T-helper 1 cell treated with Interleukin-12 subunit alpha and Interleukin-12 subunit beta and Interleukin-4 antibody, amounts not matched to agents 30 μg/mL and 1 μg/mL, for 36 hours (primary cell): Measurements from ENCODE around the gene RGS16.

Experiments used
- H3K27ac Mint-ChIP-seq: one replicate; pipeline ENCODE4 v1.8.0; 2021; ENCODE audit warnings: mild to moderate bottlenecking, mixed read lengths
- H3K27me3 Mint-ChIP-seq: one replicate; pipeline ENCODE4 v1.8.0; 2021; ENCODE audit warnings: low read depth, mixed read lengths
- H3K36me3 Mint-ChIP-seq: one replicate; pipeline ENCODE4 v1.8.0; 2021; ENCODE audit warnings: low read depth, mixed read lengths
- H3K4me1 Mint-ChIP-seq: one replicate; pipeline ENCODE4 v1.8.0; 2021; ENCODE audit warnings: low read depth, mixed read lengths
- H3K4me3 Mint-ChIP-seq: one replicate; pipeline ENCODE4 v1.8.0; 2021; ENCODE audit warnings: mild to moderate bottlenecking, moderate library complexity, mixed read lengths
- H3K9me3 Mint-ChIP-seq: one replicate; pipeline ENCODE4 v1.8.0; 2021; ENCODE audit warnings: mixed read lengths

RGS16 gene

DNA sequence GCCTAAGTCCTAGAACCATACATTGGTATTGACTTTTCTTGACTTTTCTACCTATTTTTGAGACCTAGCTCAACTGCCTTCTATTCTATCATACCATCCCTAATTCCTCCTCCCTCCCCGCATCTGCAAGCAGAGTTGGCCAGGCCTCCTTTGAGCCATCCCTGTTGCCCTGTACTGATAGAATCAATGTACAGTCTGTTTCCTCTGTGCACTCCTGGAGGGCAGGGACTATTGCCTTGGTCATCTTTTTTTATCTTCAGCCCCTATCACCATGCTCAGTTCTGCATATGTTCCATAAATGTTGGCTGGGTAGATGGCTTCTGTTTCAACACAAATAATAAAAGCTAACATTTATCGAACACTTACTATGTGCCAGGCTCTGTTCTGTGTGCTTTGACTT lies 4.0 kb upstream of the RGS16 start:
- Mint-ChIP-seq H3K4me1 (peaks cover 50% of the 10 kb centered on the region), H3K4me3 (no peak overlapping the region), H3K27me3 (peaks cover 50% of the 10 kb centered on the region), H3K27ac (no peak overlapping the region), H3K9me3 (no peaks in the 10 kb centered on the region), H3K36me3 (no peaks in the 10 kb centered on the region)

DNA sequence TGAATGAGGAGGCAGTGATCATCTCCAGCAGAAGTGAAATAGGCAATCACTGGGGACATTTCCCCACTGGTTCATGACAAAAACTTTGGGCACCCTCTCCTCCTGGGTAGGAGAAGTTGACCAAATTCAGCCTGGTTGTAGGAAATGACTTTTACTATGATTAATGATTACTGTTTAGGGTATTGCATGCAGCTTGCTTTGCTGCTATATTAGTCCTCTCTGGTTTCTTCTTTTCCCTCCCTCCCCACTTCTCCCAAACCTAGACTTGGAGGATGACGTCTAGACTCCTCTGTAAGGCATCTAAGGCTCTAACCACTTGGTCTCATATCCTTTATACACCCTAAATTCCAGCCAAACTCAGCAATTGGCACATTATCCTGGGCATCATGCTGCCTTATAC lies 3.4 kb upstream of the RGS16 start:
- H3K27ac Mint-ChIP-seq = no peak overlapping the region
- H3K4me3 Mint-ChIP-seq = no peak overlapping the region
- no peaks in the 10 kb centered on the region for H3K36me3 Mint-ChIP-seq
- peaks cover 45% of the 10 kb centered on the region for H3K4me1 Mint-ChIP-seq
- H3K27me3 Mint-ChIP-seq = peaks cover 43% of the 10 kb centered on the region
- H3K9me3 Mint-ChIP-seq = no peaks in the 10 kb centered on the region

DNA sequence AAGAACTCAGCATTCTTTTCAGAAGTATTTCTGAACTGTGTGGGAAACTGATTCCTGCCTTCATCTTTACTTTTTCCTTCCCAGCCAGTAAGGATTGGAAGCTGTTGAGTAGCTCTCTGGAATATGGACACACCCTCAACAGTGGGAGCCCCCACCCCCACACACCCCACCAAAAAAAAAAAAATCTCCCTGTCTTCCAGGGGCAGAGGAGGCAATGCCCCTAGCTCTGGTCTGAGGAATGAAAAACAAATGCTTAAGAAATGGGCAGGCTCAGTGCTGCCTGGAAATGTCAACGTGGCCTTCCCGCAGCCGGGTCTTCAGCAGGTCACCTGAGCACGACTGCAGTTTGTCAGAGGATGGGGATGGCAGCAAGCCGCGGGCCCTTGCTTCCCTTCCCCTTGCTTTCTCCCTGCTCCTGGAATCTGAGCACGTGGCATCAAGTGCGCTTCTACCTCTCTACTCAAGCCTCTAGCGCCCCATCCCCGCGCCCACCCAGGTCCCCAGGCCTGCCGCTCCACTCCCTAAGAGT lies 479 bp downstream of the RGS16 start:
- H3K36me3 Mint-ChIP-seq = peaks cover 10% of the 10 kb centered on the region
- H3K27ac Mint-ChIP-seq = peak overlapping the region; percentile 90
- no peak overlapping the region for H3K4me3 Mint-ChIP-seq
- H3K4me1 Mint-ChIP-seq = peaks cover 34% of the 10 kb centered on the region
- H3K27me3 Mint-ChIP-seq = peaks cover 17% of the 10 kb centered on the region
- H3K9me3 Mint-ChIP-seq = no peaks in the 10 kb centered on the region

DNA sequence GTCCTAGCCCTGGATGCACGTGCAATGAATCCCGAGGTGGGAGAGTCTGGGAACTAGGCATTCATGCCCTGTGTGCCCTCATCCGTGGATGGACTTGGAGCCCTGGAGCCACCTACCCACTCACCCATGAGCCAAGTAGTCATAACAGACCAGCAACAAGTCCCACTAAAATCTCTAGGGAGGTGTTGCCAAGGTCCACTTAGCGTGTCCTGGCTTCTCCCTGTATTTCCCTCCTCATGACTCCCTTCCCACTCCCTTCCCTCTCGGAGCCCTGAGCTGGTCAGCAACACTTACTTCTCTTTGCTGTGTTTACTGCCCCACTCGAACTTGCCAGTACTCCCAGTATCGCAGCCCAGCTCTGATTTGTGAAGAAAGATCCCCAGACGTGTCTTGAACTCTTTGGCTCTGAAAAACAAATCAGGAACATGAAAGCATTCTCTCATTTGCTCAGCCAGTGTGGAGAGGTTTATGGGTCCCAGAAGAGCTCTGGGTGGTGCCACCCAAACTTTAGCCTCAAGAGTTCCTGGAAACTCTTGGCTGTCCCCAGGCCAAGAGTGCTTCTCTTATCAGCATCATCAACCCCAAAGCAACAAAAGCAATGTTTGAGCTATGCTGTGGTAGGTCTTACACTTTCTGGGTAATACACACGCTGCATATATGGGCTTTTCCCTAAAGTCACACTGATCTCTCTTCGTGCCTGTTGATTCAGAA lies 1.1 kb downstream of the RGS16 start:
- no peaks in the 10 kb centered on the region for H3K9me3 Mint-ChIP-seq
- H3K27me3 Mint-ChIP-seq = peaks cover 14% of the 10 kb centered on the region
- no peak overlapping the region for H3K4me3 Mint-ChIP-seq
- peaks cover 14% of the 10 kb centered on the region for H3K36me3 Mint-ChIP-seq
- H3K27ac Mint-ChIP-seq = peak overlapping the region; percentile 90
- peaks cover 30% of the 10 kb centered on the region for H3K4me1 Mint-ChIP-seq

DNA sequence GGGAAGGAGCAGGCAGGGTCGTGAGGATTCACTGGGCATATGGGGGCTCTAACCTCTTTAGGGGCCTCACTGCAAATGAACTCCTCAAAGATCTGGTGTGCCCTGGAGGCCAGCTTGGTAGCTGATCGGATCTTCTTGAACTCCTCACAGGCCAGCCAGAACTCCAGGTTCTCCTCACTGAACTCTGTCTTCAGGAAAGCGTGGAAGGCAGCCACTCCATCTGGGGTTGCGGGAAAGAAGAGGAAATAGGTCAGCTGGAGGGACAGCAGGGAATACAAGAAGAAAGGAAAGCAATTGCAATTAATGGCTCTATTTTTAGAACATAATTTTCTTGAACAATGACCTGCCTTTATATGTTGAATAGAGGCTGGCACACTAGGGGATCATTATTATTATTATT lies 2.3 kb downstream of the RGS16 start:
- Mint-ChIP-seq H3K9me3 (no peaks in the 10 kb centered on the region), H3K27ac (no peak overlapping the region), H3K36me3 (peaks cover 15% of the 10 kb centered on the region), H3K4me1 (peaks cover 27% of the 10 kb centered on the region), H3K4me3 (no peak overlapping the region), H3K27me3 (peaks cover 9% of the 10 kb centered on the region)

DNA sequence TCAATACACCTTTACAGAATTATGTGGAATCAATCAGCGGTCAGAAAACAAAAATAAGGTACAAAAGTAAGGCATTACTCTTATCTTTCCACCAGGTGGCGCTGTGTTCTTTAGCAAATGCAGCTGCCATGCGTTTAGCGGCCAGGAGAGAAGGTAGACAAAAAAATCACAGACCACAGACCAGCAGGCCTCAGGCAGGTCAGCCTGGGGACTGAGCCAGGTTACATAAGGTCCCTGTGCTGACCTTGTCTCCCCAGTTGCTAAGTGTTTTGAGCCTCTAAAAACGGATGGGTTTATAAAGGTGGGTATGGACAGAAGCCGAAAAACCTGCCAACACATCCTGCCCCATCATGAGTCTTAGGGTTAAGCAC lies 2.8 kb downstream of the RGS16 start:
- H3K4me3 Mint-ChIP-seq = no peak overlapping the region
- H3K4me1 Mint-ChIP-seq = peaks cover 25% of the 10 kb centered on the region
- no peak overlapping the region for H3K27ac Mint-ChIP-seq
- peaks cover 4% of the 10 kb centered on the region for H3K27me3 Mint-ChIP-seq
- no peaks in the 10 kb centered on the region for H3K9me3 Mint-ChIP-seq
- H3K36me3 Mint-ChIP-seq = peaks cover 15% of the 10 kb centered on the region

DNA sequence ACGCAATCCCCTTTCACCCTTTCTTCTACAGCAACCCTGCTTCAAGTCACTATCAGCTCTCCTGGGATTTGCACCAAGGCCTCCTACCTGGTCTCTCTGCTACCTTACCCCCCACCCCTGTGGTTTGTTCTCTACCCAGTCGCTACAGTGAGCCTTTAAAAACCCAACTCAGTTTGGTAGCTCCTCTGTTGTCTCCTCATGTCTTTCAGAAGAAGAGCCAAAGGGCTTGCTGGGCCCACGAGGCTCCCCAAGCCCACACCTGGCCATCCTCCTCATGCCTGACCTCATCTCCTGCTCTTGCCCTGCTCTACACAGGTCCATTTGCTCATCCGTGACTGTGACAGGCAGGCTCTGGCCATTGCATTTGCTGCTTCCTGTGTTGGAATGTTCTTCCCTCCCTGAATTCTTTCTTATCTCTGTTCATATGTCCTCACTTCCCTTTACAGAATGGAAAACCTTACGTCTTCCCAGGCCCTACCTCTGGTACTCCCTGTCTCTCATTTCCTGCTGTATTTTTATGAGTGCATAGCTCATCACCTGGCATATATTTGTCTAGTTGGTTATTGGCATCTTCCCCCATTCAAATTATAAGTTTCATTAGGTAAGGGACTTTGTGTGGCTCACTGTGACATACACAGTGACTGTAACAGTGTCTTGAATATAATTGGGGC lies 3.3 kb downstream of the RGS16 start:
- Mint-ChIP-seq H3K9me3 (no peaks in the 10 kb centered on the region), H3K36me3 (peaks cover 15% of the 10 kb centered on the region), H3K4me1 (peaks cover 25% of the 10 kb centered on the region), H3K4me3 (no peak overlapping the region), H3K27me3 (peaks cover 4% of the 10 kb centered on the region), H3K27ac (no peak overlapping the region)

DNA sequence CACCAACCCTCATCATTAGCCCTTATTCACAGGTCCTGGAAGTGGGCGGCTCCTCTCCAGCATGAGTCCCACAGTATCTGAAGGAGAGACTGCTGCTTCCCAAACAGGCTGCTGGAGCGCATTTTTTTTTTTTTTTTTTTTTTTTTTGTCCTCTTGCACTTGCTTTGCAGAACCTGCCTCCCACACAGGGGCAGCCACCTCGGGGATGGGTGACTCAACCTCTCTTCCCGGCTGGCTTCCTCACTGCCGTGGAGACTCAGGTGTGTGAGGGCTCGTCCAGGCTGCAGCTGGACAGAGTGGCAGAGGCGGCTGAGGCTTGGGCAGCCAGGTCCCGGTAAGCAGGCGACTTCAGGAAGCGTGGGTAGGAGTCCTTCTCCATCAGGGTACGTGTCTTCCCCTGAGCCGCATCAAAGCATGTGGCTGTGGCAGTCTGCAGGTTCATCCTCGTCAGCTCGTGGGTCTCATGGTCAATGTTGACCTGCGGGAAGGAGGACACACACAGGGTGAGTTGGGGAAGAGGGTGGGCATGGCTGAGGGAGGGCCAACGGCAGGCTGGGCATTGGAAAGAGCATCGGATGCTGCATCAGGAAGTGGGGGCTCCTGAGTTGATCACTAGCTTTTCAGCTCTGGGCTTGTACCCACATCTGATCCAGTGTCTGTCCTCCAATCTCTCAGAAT lies 4.0 kb downstream of the RGS16 start:
- H3K4me3 Mint-ChIP-seq = no peak overlapping the region
- H3K27ac Mint-ChIP-seq = no peak overlapping the region
- no peaks in the 10 kb centered on the region for H3K9me3 Mint-ChIP-seq
- peaks cover 21% of the 10 kb centered on the region for H3K4me1 Mint-ChIP-seq
- H3K27me3 Mint-ChIP-seq = no peaks in the 10 kb centered on the region
- H3K36me3 Mint-ChIP-seq = peaks cover 15% of the 10 kb centered on the region

DNA sequence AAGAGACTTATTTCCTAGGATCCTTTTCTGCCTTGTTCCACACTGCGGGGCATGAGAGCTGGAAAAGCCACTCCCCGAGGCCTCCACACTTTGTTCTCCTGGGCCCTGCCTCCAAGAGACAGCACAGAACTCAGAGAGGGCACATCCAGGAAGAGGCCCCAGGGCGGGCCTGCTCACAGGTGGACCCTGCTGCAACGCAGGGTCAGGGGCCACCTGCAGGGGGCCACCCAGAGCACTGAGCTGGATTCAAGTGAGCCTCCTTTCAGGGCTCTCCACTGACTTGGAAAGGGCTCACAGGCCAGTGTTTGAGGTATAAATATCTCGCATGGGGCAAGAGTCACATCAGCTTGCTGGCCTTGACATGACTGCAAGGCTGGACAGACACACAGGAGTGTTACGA lies 4.8 kb downstream of the RGS16 start:
- H3K27ac Mint-ChIP-seq = no peak overlapping the region
- no peaks in the 10 kb centered on the region for H3K9me3 Mint-ChIP-seq
- no peak overlapping the region for H3K4me3 Mint-ChIP-seq
- no peaks in the 10 kb centered on the region for H3K27me3 Mint-ChIP-seq
- H3K36me3 Mint-ChIP-seq = peaks cover 15% of the 10 kb centered on the region
- H3K4me1 Mint-ChIP-seq = peaks cover 15% of the 10 kb centered on the region

DNA sequence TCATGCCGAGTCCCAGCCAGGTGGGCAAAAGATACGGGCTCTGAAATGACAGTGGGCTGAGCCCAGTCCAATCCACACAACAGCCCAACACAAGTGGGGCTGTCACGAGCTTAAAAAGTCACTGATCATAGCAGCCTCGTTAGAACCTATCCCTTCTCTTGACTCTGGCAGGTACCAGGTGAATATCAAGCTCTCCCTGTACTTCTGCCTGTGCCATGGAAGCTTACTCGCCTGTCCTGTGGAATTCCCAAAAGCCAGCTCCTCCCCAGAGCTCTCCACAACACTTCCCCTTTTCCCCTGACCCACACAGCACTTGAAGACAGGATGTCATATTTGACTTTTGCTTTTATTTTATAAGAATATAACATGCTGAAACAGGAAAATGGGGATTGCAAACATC lies 5.9 kb downstream of the RGS16 start:
- Mint-ChIP-seq H3K36me3 (peaks cover 15% of the 10 kb centered on the region), H3K9me3 (no peaks in the 10 kb centered on the region), H3K27ac (no peak overlapping the region), H3K4me3 (no peak overlapping the region), H3K27me3 (peaks cover 4% of the 10 kb centered on the region), H3K4me1 (peaks cover 11% of the 10 kb centered on the region)

DNA sequence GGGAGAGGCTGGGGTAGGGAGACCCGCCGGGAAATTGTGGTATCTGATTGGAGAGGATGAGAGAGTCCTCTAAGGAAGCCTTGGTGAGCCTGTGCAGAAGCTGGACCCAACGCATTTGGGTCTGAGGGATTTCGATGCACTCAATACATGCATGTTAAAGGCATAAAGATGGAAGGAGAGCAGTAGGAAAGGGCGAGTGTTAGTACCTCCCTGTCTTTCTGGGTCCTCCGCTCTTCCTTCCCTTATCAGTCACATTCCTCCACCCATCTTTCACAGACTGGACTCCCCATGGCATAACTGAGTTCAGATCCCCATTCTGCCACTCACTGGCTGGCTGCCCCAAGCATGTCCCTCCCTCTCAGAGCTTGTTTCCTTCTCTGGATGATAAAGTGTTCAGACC lies 7.3 kb downstream of the RGS16 start:
- Mint-ChIP-seq H3K36me3 (peaks cover 15% of the 10 kb centered on the region), H3K27me3 (peaks cover 9% of the 10 kb centered on the region), H3K4me3 (no peak overlapping the region)

DNA sequence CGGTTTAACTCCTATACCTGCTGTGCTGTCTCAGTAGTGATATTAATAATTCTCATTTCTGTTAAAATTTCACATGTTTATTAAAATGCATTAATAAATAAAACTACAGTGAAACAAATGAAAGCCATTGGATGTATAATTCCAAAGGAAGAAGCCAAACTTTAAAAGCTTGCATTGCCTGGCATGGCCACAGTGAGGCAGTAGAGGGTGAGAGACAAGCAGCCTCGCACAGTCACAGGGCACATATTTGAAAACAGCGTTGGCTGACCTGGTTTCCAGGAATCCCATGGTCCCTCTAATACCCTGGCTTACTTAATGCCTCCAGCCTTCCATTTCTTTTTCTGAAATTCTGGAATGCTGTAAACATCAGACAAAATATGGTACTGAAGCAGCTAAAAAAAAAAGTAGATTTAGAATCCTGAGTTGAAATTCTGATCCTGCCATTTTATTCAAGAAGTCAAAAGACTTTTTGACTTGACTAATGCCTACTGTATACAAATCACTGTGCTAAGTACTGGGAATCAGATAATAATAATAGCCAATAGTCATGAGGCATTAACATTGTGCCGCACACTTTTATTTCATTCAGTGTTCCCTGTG lies 8.4 kb downstream of the RGS16 start:
- no peak overlapping the region for H3K4me3 Mint-ChIP-seq
- peaks cover 15% of the 10 kb centered on the region for H3K36me3 Mint-ChIP-seq
- H3K9me3 Mint-ChIP-seq = no peaks in the 10 kb centered on the region
- peaks cover 13% of the 10 kb centered on the region for H3K27me3 Mint-ChIP-seq
- H3K27ac Mint-ChIP-seq = no peak overlapping the region
- peaks cover 11% of the 10 kb centered on the region for H3K4me1 Mint-ChIP-seq

More for the DNA sequence above, 7.3 kb downstream of the RGS16 start:
- H3K4me1 Mint-ChIP-seq = peaks cover 11% of the 10 kb centered on the region
- H3K9me3 Mint-ChIP-seq = no peaks in the 10 kb centered on the region
- no peak overlapping the region for H3K27ac Mint-ChIP-seq

DNA sequence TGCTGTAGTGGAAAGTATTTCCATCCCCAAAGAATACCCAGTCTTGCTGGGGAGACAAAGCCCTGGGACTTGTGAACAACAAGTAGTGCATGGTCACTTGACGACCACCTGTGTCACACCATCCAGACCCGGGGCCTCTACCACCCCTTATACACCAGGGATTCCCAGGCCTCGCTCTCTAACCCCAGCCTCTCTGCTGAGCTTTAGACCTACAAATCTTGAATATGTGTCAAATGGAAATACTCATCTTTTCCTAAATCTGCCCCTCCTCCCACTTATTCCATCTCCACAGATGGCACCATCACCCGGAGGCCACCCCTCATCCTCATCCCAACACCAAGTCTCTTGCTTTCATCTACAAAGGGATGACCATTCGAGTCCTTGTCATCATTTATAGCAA lies 14.3 kb downstream of the RGS16 start:
- Mint-ChIP-seq H3K9me3 (no peaks in the 10 kb centered on the region), H3K27me3 (peaks cover 13% of the 10 kb centered on the region), H3K4me3 (peak overlapping the region; percentile 96), H3K4me1 (peaks cover 20% of the 10 kb centered on the region), H3K36me3 (peaks cover 9% of the 10 kb centered on the region), H3K27ac (peak overlapping the region; percentile 99)

DNA sequence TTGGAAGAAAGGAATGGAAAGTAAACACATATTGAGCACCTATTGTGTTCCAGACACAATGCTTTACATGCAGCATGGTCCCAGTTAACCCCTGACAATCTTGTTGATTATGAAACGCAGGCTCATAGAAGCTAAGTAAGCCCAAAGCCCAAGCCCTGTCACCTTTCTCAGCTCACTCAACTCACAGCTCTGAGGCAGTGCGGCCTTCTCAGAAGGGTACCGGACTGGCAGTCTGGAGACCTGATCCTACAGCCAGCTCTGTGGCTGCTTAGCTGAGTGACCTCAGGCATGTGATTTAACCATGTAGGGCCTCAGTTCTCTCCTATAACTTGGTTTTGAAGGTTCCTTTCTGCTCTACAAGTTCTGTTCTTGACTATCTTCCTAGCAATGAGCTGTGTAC lies 14.7 kb downstream of the RGS16 start:
- Mint-ChIP-seq H3K36me3 (peaks cover 11% of the 10 kb centered on the region), H3K4me1 (peaks cover 22% of the 10 kb centered on the region), H3K27ac (peak overlapping the region; percentile 99), H3K9me3 (no peaks in the 10 kb centered on the region), H3K4me3 (peak overlapping the region; percentile 96), H3K27me3 (peaks cover 13% of the 10 kb centered on the region)
